ENCODE data around the gene DCDC1. TPM values are rescaled to one million over a fixed set of nuclear protein-coding genes. Genes with fewer than 3 reads are reported as not detected.
A peak's percentile ranks its signal among the peaks of the same experiment; 100 is the strongest.
"Not testable (repeated sequence)": the region's sequence is repeated elsewhere in the genome, so short reads cannot be mapped to it uniquely, and the experiment has no call there.

Gene DCDC1
- total RNA-seq, 2 donors from 2014 or later = 0.33 to 1.8 TPM

- H3K9me3 ChIP-seq = no peaks in the 10 kb centered on the region
- H3K4me3 ChIP-seq = no peak overlapping the region
- intact Hi-C loops (cut with DNase I) = no loop called here
- H3K36me3 ChIP-seq (replicated peaks in 1 of 2; ENCODE audit: insufficient read depth in 1 of 2, low read depth in 2 of 2) = no peaks in the 10 kb centered on the region
- no peak for ATAC-seq
- no peaks in the 10 kb centered on the region for H3K4me1 ChIP-seq
- DNase-seq = no peak
- TF ChIP-seq, protein P1, sequence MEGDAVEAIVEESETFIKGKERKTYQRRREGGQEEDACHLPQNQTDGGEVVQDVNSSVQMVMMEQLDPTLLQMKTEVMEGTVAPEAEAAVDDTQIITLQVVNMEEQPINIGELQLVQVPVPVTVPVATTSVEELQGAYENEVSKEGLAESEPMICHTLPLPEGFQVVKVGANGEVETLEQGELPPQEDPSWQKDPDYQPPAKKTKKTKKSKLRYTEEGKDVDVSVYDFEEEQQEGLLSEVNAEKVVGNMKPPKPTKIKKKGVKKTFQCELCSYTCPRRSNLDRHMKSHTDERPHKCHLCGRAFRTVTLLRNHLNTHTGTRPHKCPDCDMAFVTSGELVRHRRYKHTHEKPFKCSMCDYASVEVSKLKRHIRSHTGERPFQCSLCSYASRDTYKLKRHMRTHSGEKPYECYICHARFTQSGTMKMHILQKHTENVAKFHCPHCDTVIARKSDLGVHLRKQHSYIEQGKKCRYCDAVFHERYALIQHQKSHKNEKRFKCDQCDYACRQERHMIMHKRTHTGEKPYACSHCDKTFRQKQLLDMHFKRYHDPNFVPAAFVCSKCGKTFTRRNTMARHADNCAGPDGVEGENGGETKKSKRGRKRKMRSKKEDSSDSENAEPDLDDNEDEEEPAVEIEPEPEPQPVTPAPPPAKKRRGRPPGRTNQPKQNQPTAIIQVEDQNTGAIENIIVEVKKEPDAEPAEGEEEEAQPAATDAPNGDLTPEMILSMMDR (IDR thresholded peaks at IDR 0.05) = no peak
- no peak for TF ChIP-seq POLR2A (IDR thresholded peaks at IDR 0.05)
- 71 to 78% methylated on average over 4 of the region's 4 CpGs for WGBS, 2 donors
- no peak overlapping the region for H3K27ac ChIP-seq
- H3K27me3 ChIP-seq = no peaks in the 10 kb centered on the region
Measured at GRCh38 chr11:31323145-31323544, 46.4 kb downstream of the DCDC1 start.

GRCh38 chr11:31321494-31321893 lies 48.0 kb downstream of the DCDC1 start:
- H3K4me1 ChIP-seq; DNase-seq; H3K9me3 ChIP-seq; H3K27me3 ChIP-seq; H3K27ac ChIP-seq; intact Hi-C loops (cut with DNase I); H3K4me3 ChIP-seq; H3K36me3 ChIP-seq (replicated peaks in 1 of 2; ENCODE audit: insufficient read depth in 1 of 2, low read depth in 2 of 2); ATAC-seq: not testable (repeated sequence)
- WGBS, 2 donors = 93 to 97% methylated on average over 15 of the region's 15 CpGs

DNA sequence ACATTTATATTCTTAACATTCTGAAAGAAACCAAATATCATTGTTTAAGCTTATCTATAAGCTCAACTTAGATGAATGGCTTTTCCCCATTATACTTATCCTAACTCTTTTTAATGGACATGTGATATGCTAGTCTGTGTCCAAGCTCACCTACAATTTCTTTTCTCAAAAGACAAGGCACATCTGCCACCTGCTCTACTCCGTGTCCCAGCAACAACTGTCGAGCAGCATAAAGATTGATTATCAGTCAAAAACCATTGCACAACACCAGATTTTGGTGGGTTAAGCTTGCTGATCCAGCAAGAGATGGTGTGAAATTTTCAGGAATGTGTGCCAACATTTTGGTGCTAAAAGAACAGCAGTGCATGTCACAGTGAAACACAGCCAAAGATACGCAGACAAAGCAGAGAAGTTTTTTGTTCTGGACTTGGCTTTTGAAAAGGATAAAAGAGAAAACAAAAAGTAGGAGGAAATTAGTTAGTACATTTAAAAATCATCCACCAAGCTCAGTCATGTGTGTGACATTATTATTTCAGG lies 65.8 kb downstream of the DCDC1 start:
- H3K4me1 ChIP-seq = no peaks in the 10 kb centered on the region
- TF ChIP-seq, protein P1 (IDR thresholded peaks at IDR 0.05) = no peak
- no peak for TF ChIP-seq POLR2A (IDR thresholded peaks at IDR 0.05)
- DNase-seq (peak in 3 of 4 donors; percentile 12 to 26 (median 21)), ATAC-seq (no peak)
- H3K27me3 ChIP-seq = no peaks in the 10 kb centered on the region
- 60% methylated on average over 3 of the region's 3 CpGs for WGBS, 2 donors
- no peak overlapping the region for H3K4me3 ChIP-seq
- H3K9me3 ChIP-seq = no peaks in the 10 kb centered on the region
- H3K27ac ChIP-seq = no peak overlapping the region
- H3K36me3 ChIP-seq (replicated peaks in 1 of 2; ENCODE audit: insufficient read depth in 1 of 2, low read depth in 2 of 2) = no peaks in the 10 kb centered on the region
- intact Hi-C loops (cut with DNase I) = no loop called here

- intact Hi-C loops (cut with DNase I) = no loop called here
- no peaks in the 10 kb centered on the region for H3K36me3 ChIP-seq (replicated peaks in 1 of 2; ENCODE audit: insufficient read depth in 1 of 2, low read depth in 2 of 2)
- H3K4me3 ChIP-seq = no peak overlapping the region
- no peak for TF ChIP-seq POLR2A (IDR thresholded peaks at IDR 0.05)
- TF ChIP-seq, protein P1 (IDR thresholded peaks at IDR 0.05) = no peak
- no peak overlapping the region for H3K27ac ChIP-seq
- 76 to 78% methylated on average over 5 of the region's 5 CpGs for WGBS, 2 donors
- ATAC-seq (no peak), DNase-seq (no peak)
- H3K4me1 ChIP-seq = no peaks in the 10 kb centered on the region
- no peaks in the 10 kb centered on the region for H3K27me3 ChIP-seq
- no peaks in the 10 kb centered on the region for H3K9me3 ChIP-seq
Measured at GRCh38 chr11:31301549-31302510, 67.7 kb downstream of the DCDC1 start.

- Histone ChIP-seq H3K36me3 (replicated peaks in 1 of 2; ENCODE audit: insufficient read depth in 1 of 2, low read depth in 2 of 2) (no peaks in the 10 kb centered on the region), H3K27me3 (no peaks in the 10 kb centered on the region), H3K27ac (no peak overlapping the region), H3K4me3 (no peak overlapping the region), H3K4me1 (no peaks in the 10 kb centered on the region), H3K9me3 (no peaks in the 10 kb centered on the region)
- intact Hi-C loops (cut with DNase I) = no loop called here
- DNase-seq (no peak), ATAC-seq (no peak)
- TF ChIP-seq, protein P1 (IDR thresholded peaks at IDR 0.05) = no peak
- no peak for TF ChIP-seq POLR2A (IDR thresholded peaks at IDR 0.05)
- 60 to 68% methylated on average over 3 of the region's 3 CpGs for WGBS, 2 donors
Measured at GRCh38 chr11:31295308-31295707, 74.2 kb downstream of the DCDC1 start.

- H3K27me3 ChIP-seq; DNase-seq; intact Hi-C loops (cut with DNase I); H3K4me3 ChIP-seq; H3K27ac ChIP-seq; H3K36me3 ChIP-seq (replicated peaks in 1 of 2; ENCODE audit: insufficient read depth in 1 of 2, low read depth in 2 of 2); H3K4me1 ChIP-seq; ATAC-seq; H3K9me3 ChIP-seq: not testable (repeated sequence)
- 79 to 91% methylated on average over 3 of the region's 3 CpGs for WGBS, 2 donors
Measured at GRCh38 chr11:31273527-31273926, 96.0 kb downstream of the DCDC1 start.
